Liver (tissue), 9 donors: Measurements from ENCODE around the gene FBXW5. TPM values are rescaled to one million over a fixed set of nuclear protein-coding genes. Genes with fewer than 3 reads are reported as not detected.

ENCODE experiments used
- DNase-seq: peaks from one replicate; pipeline ENCODE4 v3.0.0-alpha.2; 2017; ENCODE audit warnings: low spot score
- H3K27ac ChIP-seq, 2 donors: one replicate each; pipeline ENCODE4 v1.7.0; 2013; ENCODE audit warnings: inconsistent platforms in 2 of 2, low read length in 2 of 2, control low read depth in 1 of 2, low read depth in 1 of 2, mild to moderate bottlenecking in 1 of 2
- H3K27me3 ChIP-seq, 4 donors: one replicate each; pipeline versions ENCODE4 v1.6.1 to v1.7.0; 2013; ENCODE audit warnings: low read length in 3 of 4, inconsistent platforms in 1 of 4, mild to moderate bottlenecking in 1 of 4, moderate library complexity in 1 of 4; ENCODE audit not compliant: control insufficient read depth in 4 of 4, insufficient read depth in 4 of 4
- H3K36me3 ChIP-seq, 4 donors: one replicate each; pipeline versions ENCODE4 v1.6.1 to v1.7.0; 2013; ENCODE audit warnings: low read length in 3 of 4, mild to moderate bottlenecking in 3 of 4, low read depth in 1 of 4, moderate library complexity in 1 of 4; ENCODE audit not compliant: control insufficient read depth in 4 of 4, insufficient read depth in 3 of 4
- H3K4me1 ChIP-seq, 4 donors: one replicate each; pipeline versions ENCODE4 v1.6.1 to v1.7.0; 2013; ENCODE audit warnings: low read length in 3 of 4, mild to moderate bottlenecking in 3 of 4, moderate library complexity in 1 of 4; ENCODE audit not compliant: control insufficient read depth in 4 of 4, insufficient read depth in 4 of 4
- H3K4me3 ChIP-seq, 3 donors: one replicate each; pipeline versions ENCODE4 v1.6.1 to v1.7.0; 2013; ENCODE audit warnings: low read length in 3 of 3, control low read depth in 1 of 3, low read depth in 1 of 3, mild to moderate bottlenecking in 1 of 3
- H3K9ac ChIP-seq, 2 donors: one replicate each; pipeline ENCODE4 v1.7.0; 2013; ENCODE audit warnings: low read length in 2 of 2, mild to moderate bottlenecking in 2 of 2, moderate library complexity in 2 of 2, control low read depth in 1 of 2, low read depth in 1 of 2
- H3K9me3 ChIP-seq, 4 donors: one replicate each; pipeline versions ENCODE4 v1.6.1 to v1.7.0; 2013; ENCODE audit warnings: low read length in 3 of 4; ENCODE audit not compliant: control insufficient read depth in 4 of 4
- FOXA1 ChIP-seq: IDR thresholded peaks from 2 replicates; pipeline ENCODE4 v1.6.1; 2016; ENCODE audit warnings: antibody characterized with exemption
- HNF4A ChIP-seq, 2 donors: conservative IDR thresholded peaks; 2 replicates each; pipeline ENCODE4 v1.6.1; 2016; ENCODE audit warnings: antibody characterized with exemption in 2 of 2, mild to moderate bottlenecking in 2 of 2
- JUND ChIP-seq, 2 donors: IDR thresholded peaks; 2 replicates each; pipeline ENCODE4 v1.6.1; 2016; ENCODE audit warnings: antibody characterized with exemption in 2 of 2
- NR2F2 ChIP-seq: IDR thresholded peaks from 2 replicates; pipeline ENCODE4 v1.6.1; 2016; ENCODE audit warnings: antibody characterized with exemption
- RAD21 ChIP-seq, 2 donors: IDR thresholded peaks; 2 replicates each; pipeline ENCODE4 v1.6.1; 2016; ENCODE audit warnings: antibody characterized with exemption in 2 of 2, mild to moderate bottlenecking in 2 of 2
- RXRA ChIP-seq, 2 donors: IDR thresholded peaks; 2 replicates each; pipeline ENCODE4 v1.6.1; 2017 to 2018; ENCODE audit warnings: antibody characterized with exemption in 2 of 2, mild to moderate bottlenecking in 1 of 2
- SP1 ChIP-seq: IDR thresholded peaks from 2 replicates; pipeline ENCODE4 v1.6.1; 2018; ENCODE audit warnings: antibody characterized with exemption, mild to moderate bottlenecking
- TAF1 ChIP-seq: conservative IDR thresholded peaks from 2 replicates; pipeline ENCODE4 v1.6.1; 2016; ENCODE audit warnings: antibody characterized with exemption, mild to moderate bottlenecking
- WGBS: extraction: QIAGEN DNeasy Blood & Tissue Kit; methylation state at CpG from one replicate; pipeline ENCODE4 v1.1.7; 2013; 5-methylcytosine and 5-hydroxymethylcytosine counted together
- polyA plus RNA-seq, 2 donors: library from polyadenylated mRNA; stranded (reverse) in 1 of 2; unstranded in 1 of 2; fragments of 200-250 nt in 1 of 2; fragments of >200 nt in 1 of 2; fragmentation: Nextera tagmentation in 1 of 2; extraction: Ambion mirVana in 1 of 2; gene quantifications; one replicate each; pipeline versions ENCODE4 v1.2.1 to v1.2.3, GENCODE V29; 2013 to 2015
- total RNA-seq, 2 donors: library from RNA; depleted of rRNA; stranded (reverse); fragments of >200 nt; gene quantifications; one replicate each; pipeline ENCODE4 v1.2.3, GENCODE V29; 2014
- TF ChIP-seq, protein P1 (sequence below): IDR thresholded peaks from 2 replicates; pipeline ENCODE4 v1.6.1; 2016; ENCODE audit warnings: antibody characterized with exemption
- TF ChIP-seq, protein P2 (sequence below): fragments of 150-350 bp; IDR thresholded peaks from 2 replicates; pipeline ENCODE4 v1.5.1; 2017; ENCODE audit warnings: improper control_type of control experiment, low read depth, low read length; ENCODE audit not compliant: missing input control
- TF ChIP-seq, protein P3 (sequence below): IDR thresholded peaks from 2 replicates; pipeline ENCODE4 v1.6.1; 2016; ENCODE audit warnings: antibody characterized with exemption, mild to moderate bottlenecking
- donor health status: healthy.
- donor health status: healthy.
- donor health status: healthy.
- donor health status: healthy.
- donor health status: healthy.

Gene FBXW5
- total and polyA plus RNA-seq, 4 donors: 64.0 to 163 (median 109) TPM

DNA sequence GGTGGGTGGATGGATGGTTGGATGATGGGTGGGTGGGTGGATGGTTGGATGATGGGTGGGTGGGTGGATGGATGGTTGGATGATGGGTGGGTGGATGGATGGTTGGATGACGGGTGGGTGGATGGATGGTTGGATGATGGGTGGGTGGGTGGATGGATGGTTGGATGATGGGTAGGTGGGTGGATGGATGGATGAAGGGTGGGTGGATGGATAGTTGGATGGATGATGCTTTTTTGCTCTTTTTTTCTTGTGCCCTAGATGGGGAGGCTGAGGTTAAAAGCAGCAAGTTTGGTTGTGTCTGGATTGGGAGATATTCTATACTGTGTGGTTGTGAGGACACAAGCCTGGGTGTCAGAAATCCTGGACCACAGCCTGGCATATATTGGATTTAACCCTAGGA, 12.9 kb upstream of the FBXW5 start:
- no peaks in the 10 kb centered on the region for H3K27me3 ChIP-seq
- H3K4me3 ChIP-seq: no peak overlapping the region
- H3K9ac ChIP-seq: no peak overlapping the region
- H3K36me3 ChIP-seq: no peaks in the 10 kb centered on the region
- 94% methylated on average over 1 of the region's 1 CpG for WGBS
- no peak for TF ChIP-seq RAD21 (IDR thresholded peaks at IDR 0.05)
- TF ChIP-seq, protein P1, sequence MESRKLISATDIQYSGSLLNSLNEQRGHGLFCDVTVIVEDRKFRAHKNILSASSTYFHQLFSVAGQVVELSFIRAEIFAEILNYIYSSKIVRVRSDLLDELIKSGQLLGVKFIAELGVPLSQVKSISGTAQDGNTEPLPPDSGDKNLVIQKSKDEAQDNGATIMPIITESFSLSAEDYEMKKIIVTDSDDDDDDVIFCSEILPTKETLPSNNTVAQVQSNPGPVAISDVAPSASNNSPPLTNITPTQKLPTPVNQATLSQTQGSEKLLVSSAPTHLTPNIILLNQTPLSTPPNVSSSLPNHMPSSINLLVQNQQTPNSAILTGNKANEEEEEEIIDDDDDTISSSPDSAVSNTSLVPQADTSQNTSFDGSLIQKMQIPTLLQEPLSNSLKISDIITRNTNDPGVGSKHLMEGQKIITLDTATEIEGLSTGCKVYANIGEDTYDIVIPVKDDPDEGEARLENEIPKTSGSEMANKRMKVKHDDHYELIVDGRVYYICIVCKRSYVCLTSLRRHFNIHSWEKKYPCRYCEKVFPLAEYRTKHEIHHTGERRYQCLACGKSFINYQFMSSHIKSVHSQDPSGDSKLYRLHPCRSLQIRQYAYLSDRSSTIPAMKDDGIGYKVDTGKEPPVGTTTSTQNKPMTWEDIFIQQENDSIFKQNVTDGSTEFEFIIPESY: no peak
- no peak for TF ChIP-seq TAF1
- TF ChIP-seq, protein P2, sequence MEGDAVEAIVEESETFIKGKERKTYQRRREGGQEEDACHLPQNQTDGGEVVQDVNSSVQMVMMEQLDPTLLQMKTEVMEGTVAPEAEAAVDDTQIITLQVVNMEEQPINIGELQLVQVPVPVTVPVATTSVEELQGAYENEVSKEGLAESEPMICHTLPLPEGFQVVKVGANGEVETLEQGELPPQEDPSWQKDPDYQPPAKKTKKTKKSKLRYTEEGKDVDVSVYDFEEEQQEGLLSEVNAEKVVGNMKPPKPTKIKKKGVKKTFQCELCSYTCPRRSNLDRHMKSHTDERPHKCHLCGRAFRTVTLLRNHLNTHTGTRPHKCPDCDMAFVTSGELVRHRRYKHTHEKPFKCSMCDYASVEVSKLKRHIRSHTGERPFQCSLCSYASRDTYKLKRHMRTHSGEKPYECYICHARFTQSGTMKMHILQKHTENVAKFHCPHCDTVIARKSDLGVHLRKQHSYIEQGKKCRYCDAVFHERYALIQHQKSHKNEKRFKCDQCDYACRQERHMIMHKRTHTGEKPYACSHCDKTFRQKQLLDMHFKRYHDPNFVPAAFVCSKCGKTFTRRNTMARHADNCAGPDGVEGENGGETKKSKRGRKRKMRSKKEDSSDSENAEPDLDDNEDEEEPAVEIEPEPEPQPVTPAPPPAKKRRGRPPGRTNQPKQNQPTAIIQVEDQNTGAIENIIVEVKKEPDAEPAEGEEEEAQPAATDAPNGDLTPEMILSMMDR: no peak
- TF ChIP-seq, protein P3, sequence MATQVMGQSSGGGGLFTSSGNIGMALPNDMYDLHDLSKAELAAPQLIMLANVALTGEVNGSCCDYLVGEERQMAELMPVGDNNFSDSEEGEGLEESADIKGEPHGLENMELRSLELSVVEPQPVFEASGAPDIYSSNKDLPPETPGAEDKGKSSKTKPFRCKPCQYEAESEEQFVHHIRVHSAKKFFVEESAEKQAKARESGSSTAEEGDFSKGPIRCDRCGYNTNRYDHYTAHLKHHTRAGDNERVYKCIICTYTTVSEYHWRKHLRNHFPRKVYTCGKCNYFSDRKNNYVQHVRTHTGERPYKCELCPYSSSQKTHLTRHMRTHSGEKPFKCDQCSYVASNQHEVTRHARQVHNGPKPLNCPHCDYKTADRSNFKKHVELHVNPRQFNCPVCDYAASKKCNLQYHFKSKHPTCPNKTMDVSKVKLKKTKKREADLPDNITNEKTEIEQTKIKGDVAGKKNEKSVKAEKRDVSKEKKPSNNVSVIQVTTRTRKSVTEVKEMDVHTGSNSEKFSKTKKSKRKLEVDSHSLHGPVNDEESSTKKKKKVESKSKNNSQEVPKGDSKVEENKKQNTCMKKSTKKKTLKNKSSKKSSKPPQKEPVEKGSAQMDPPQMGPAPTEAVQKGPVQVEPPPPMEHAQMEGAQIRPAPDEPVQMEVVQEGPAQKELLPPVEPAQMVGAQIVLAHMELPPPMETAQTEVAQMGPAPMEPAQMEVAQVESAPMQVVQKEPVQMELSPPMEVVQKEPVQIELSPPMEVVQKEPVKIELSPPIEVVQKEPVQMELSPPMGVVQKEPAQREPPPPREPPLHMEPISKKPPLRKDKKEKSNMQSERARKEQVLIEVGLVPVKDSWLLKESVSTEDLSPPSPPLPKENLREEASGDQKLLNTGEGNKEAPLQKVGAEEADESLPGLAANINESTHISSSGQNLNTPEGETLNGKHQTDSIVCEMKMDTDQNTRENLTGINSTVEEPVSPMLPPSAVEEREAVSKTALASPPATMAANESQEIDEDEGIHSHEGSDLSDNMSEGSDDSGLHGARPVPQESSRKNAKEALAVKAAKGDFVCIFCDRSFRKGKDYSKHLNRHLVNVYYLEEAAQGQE: no peak
- no peak for TF ChIP-seq RXRA (IDR thresholded peaks at IDR 0.05)
- no peak for TF ChIP-seq SP1
- TF ChIP-seq NR2F2: no peak
- no peak for TF ChIP-seq HNF4A (conservative IDR thresholded peaks at IDR 0.05)
- no peak for TF ChIP-seq FOXA1
- TF ChIP-seq JUND (IDR thresholded peaks at IDR 0.05): no peak
- H3K9me3 ChIP-seq: no peaks in the 10 kb centered on the region
- no peak for DNase-seq
- no peak overlapping the region for H3K27ac ChIP-seq
- H3K4me1 ChIP-seq: no peaks in the 10 kb centered on the region

DNA sequence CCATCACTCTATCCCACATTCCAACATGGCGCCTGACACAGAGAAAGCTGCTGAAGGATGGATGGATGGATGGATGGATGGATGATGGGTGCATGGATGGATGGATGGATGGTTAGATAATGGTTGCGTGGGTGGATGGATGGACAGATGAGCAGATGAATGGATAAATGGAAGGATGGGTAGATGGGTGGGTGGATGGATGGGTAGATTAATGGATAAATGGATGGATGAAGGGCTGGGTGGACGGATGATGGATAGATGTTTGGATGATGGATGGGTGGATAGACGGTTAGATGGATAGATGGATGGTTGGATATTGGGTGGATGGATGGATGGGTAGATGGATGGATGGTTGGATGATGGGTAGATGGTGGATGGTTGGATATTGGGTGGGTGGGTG, 12.1 kb upstream of the FBXW5 start:
- WGBS: 97% methylated on average over 4 of the region's 4 CpGs
- no peak for DNase-seq
- Histone ChIP-seq H3K36me3 (no peaks in the 10 kb centered on the region), H3K27me3 (no peaks in the 10 kb centered on the region), H3K9me3 (no peaks in the 10 kb centered on the region), H3K4me3 (no peak overlapping the region), H3K27ac (no peak overlapping the region), H3K9ac (no peak overlapping the region), H3K4me1 (no peaks in the 10 kb centered on the region)
- TF ChIP-seq, protein P2: no peak
- TF ChIP-seq, protein P3: no peak
